GM18519 (cell line): ENCODE measurements around the gene TEC.
"Not testable (repeated sequence)": the region's sequence is repeated elsewhere in the genome, so short reads cannot be mapped to it uniquely, and the experiment has no call there.

Experiments
- ATAC-seq: cut with Tn5 transposase; IDR thresholded peaks from one replicate; pipeline ENCODE4 v1.9.1; 2021; ENCODE audit warnings: mild to moderate bottlenecking, moderate library complexity; ENCODE audit not compliant: unreplicated experiment, low FRiP score

TEC gene

DNA sequence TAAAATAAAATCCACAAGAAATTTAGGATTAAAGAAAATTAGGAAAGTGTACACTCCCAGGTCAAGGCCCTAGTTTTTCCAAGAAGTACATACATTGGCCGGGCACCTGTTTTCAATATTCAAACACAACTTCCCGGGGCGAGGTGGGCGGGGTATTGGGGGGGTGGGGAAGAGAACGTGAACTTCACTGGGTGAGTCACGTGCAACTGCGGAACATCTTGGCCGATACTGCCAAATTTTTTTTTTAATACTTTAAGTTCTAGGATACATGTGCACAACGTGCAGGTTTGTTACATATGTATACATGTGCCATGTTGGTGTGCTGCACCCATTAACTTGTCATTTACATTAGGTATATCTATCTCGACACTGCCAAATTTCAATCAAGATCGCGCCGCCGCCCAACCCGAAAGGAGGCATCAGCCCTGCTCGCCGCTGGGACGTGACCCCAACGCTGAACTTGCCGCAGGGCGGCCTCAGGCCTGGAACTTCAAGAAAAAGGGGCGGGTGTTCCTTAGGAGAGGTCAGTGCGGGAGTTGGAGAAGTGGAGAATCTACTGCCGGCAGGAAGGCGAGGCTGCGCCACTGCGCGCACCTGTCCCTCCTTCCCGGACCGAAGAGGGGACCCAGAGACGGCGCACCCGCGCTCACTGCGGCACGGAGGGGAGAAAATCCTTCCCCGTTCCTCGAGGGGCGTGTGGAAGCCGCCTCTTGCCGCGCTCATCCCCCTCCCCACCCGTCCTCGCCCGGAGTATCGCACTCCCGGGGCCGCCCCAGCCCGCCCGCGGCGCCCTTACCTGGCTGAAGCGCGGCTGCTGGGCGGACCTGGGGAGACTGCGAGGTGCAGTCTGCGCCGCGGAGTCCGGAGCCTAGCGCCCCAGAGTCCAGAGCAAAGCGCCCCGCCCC, at the start of gene TEC:
Gene TEC (minus strand): TSS at position 883 of the 905 bp plus-strand sequence. CDS start 41,224 bp downstream, outside the sequence.
- ATAC-seq, result peak; percentile 4

DNA sequence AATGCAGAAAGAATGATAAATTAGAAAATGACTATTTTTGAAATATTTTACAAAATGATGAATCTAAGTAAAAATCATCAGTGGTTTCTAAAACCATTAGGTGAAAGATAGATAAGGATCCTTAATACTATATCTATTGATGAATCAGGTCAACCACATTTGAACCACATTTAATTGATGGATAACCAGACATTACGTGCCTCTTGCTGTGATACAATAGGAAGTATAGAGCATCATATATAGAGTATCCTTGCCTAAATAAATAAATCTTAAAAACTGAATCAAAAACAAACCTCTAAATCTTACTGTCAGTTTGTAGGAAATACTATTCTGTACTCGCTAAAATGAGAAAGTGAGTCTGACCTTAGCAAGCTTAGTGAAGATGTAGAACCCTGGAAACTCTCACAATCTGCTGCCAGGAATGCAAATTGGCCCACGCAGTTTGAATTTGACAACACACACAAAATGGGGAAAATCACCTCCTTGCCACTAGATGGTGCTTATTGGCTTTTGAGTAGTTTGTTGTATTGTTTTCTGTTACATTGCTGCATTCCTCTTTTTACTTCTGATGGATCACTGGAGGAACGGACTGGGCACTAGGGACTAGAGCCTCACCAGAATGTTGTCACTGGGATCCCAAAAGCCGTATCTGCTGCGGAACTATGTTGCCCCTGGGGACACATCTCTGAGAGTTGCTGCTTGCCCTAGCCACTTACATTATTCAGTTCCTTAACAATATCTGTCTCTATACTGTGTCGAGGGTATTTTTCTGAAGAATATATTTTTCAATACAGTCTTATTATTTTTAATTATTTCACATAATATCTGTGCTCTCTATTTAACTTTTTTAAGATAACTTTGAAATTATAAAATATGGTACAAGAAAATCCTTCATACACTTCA, 46.3 kb upstream of the TEC start:
- ATAC-seq, result peak; percentile 77

- not testable (repeated sequence) for ATAC-seq
These were observed 45.1 kb upstream of the TEC start for GRCh38 chr4:48314746-48315145.

DNA sequence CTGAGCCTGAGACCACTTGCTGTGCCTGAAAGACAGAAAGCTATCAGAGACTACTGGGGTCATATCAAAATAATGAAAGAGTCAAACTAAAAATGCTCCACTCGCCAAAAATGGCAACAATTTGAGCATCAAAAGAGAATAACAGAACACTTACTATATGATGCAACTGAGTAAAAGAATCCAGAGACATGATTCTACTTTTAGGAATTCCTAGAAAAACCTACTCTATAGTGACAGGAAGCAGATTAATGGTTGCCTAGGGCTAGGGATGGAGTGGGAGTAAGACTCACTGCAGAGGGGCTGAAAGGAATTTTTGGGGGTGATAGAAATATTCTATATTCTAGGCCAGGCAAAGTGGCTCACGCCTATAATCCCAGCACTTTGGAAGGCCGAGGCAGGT, 42.3 kb upstream of the TEC start:
- no peak for ATAC-seq

- ATAC-seq, result no peak
These were observed 39.3 kb upstream of the TEC start for GRCh38 chr4:48308901-48309300.

- ATAC-seq, result no peak
These were observed 37.9 kb upstream of the TEC start for GRCh38 chr4:48307528-48307927.

- no peak for ATAC-seq
These were observed 35.9 kb upstream of the TEC start for GRCh38 chr4:48305508-48305907.

- ATAC-seq, result no peak
These were observed 30.4 kb upstream of the TEC start for GRCh38 chr4:48300004-48300403.

DNA sequence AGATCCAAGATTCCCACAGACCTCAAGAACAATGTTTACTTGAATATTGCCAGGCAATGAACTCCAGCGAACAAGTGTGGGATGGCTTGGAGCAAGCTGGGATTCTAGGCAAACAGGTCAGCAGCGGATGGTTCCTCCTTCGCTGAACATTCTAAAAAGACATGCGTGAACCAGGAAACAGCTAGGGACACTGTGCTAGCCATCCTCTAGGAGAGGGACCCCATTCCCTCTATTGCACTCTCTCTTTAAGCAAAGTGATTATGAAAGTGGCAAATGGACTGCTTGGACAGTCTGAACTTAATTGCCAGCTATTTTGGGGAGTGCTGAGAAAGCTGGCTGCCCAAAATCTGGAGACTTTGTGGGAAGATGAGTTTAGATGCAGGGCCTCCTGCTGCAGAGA, 29.9 kb upstream of the TEC start:
- ATAC-seq, result no peak

DNA sequence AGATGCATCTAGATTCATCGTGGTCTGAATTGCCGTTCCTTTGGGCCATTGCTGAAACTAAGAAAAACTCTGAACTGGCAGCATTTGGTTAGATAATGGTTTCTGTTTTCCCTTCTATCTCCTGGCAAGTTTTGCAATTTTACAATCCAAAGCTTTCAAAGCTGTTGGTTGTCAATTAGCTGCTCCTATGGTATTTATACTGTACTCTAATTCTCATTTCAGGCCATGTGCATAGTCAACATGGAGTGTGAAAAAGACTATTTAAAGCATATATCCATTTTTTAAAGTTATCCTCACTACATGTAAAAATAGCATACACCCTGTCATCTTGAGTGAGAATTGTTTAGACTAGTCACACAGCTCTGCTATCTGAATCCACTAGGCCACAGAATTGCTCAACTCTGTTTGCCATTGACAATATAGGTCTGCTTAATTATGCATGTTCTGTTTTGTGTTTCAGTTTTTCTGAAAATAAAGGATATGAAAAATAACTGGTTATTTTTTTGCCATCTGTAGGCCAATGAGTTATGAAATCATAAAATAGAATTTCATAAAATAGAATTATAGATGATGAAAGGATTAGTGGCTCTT, 27.7 kb upstream of the TEC start:
- ATAC-seq, result no peak

DNA sequence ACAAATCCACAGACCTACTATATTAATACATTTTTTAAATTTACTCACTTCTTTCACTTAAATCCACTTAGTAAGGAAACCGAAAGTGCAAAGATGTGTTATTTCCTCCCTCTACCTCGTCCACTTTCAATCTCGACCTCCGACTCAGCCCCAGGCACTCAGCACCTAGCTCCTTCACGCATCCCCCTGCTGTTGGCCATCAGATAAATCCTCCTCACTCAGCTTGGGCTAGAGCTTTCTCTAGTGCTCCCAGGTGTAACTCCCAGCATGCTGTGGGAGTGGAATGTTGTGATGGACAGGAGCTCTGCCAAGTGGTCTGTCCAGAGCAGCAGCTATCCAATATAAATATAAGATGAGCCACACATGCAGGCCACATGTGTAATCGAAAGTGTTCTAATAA, 26.7 kb upstream of the TEC start:
- ATAC-seq, result peak; percentile 88

DNA sequence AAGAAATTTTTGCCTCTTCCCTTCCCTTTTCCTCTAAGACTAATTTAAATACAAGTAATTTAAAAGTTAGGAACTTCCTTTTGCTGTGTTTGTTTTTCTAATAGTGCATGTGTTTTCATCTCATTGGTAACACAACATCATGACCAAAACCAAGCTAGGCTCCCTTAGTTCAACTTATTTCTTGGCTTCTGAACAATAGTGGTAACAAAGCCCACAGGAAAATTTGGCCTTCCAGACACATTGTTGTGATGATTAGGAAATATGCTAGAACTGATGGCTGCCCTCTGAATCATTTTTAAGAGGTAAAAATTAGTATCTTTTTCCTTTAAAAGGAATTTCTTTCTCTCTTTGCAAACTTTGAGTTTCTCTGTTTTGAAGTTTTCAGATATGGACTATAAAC, 25.5 kb upstream of the TEC start:
- no peak for ATAC-seq

GRCh38 chr4:48292218-48292790, 22.7 kb upstream of the TEC start:
- ATAC-seq, result not testable (repeated sequence)

DNA sequence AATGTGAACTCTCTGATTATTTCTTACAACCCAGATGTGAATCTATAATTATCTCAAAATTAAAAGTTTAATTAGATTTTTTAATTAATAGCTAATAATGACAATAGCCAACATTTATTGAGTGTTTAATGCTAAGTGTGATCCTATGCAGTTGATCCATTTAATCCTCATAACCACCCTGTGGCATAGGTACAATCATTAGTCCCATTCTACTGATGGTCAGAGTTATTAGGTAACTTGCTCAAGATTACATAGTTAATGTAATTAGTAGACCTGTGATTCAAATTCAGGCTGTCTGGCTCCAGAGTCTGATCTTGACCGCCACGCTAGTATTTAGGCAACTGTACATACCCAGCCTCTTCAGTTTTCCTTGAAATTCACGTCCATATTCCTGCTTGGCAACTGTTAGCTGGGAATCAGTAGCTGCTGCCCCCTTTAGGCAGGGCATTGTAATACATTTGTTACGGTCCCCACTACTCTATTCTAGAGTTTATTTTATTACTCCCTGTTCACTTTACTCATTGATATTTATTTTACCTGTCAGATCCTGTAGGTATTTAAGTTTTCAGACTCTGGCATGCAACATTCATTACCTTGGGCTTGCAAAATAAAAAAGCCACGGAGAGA, 20.6 kb upstream of the TEC start:
- no peak for ATAC-seq

GRCh38 chr4:48286060-48286459, 16.4 kb upstream of the TEC start:
- not testable (repeated sequence) for ATAC-seq

DNA sequence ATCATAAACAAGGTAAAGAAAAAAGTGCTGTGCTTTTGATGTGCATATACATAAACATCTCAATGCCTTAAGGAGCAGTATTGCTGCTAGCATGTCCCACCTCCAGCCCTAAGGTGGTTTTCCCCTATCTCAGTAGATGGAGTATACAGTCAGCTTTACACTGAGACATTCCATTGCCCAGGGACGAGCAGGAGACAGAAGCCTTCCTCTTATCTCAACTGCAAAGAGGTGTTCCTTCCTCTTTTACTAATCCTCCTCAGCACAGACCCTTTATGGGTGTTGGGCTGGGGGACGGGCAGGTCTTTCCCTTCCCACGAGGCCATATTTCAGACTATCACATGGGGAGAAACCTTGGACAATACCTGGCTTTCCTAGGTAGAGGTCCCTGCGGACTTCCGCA, 16.0 kb upstream of the TEC start:
- not testable (repeated sequence) for ATAC-seq

GRCh38 chr4:48275686-48276085, 6.0 kb upstream of the TEC start:
- ATAC-seq, result no peak

GRCh38 chr4:48275247-48275646, 5.6 kb upstream of the TEC start:
- ATAC-seq, result no peak

DNA sequence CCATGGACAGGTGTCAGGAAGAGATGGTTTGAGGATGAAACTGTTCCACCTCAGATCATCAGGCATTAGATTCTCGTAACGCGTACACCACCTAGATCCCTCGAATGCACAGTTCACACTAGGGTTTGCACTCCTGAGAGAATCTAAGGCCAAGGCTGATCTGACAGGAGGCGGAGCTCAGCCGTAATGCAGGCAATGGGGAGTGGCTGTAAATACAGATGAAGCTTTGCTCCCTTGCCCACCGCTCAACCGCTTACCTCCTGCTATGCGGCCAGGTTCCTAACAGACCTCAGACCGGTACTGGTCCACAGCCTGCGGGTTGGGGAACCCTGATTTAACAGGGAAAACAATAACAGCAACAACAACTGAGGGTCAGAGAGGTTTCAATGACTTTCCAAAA, 2.0 kb upstream of the TEC start:
- ATAC-seq, result no peak

- peak; percentile 29 for ATAC-seq
These were observed 1.4 kb upstream of the TEC start for GRCh38 chr4:48270951-48271473.
